Endothelial cell of umbilical vein (primary cell): ENCODE measurements around the gene FXYD3.

Source experiments
- EZH2 ChIP-seq: IDR thresholded peaks from 2 replicates; pipeline ENCODE4 v1.6.1; 2012; ENCODE audit warnings: borderline replicate concordance, low read depth, mild to moderate bottlenecking, moderate library complexity, low read length, inconsistent platforms; ENCODE audit not compliant: severe bottlenecking
- FOS ChIP-seq: IDR thresholded peaks from 2 replicates; pipeline ENCODE4 v1.6.1; 2011; ENCODE audit warnings: mild to moderate bottlenecking, low read length, moderate library complexity, borderline replicate concordance; ENCODE audit not compliant: insufficient read depth
- GATA2 ChIP-seq: IDR thresholded peaks from 2 replicates; pipeline ENCODE4 v1.7.0; 2011; ENCODE audit warnings: low read depth, mild to moderate bottlenecking, moderate library complexity, mixed read lengths, low read length; ENCODE audit not compliant: insufficient read length, insufficient read depth
- JUN ChIP-seq: IDR thresholded peaks from 2 replicates; pipeline ENCODE4 v1.6.1; 2011; ENCODE audit warnings: borderline replicate concordance, low read depth; ENCODE audit not compliant: insufficient read length, insufficient read depth
- MYC ChIP-seq: IDR thresholded peaks from one replicate; pipeline ENCODE4 v1.6.1; 2011; ENCODE audit warnings: mild to moderate bottlenecking, low read depth, low read length
- POLR2A ChIP-seq: IDR thresholded peaks from 2 replicates; pipeline ENCODE4 v1.6.1; 2012; ENCODE audit warnings: low read depth, mild to moderate bottlenecking, control low read depth, low read length
- POLR2AphosphoS5 ChIP-seq: IDR thresholded peaks from 2 replicates; pipeline ENCODE4 v1.6.1; 2012; ENCODE audit warnings: low read depth, mild to moderate bottlenecking, control low read depth, low read length, moderate library complexity; ENCODE audit not compliant: insufficient read depth
- TF ChIP-seq, protein P1 (sequence below), 2 donors: IDR thresholded peaks; 1 replicate in 1 of 2; 2 replicates in 1 of 2; pipeline ENCODE4 v1.5.1; 2011; ENCODE audit warnings: low read length in 2 of 2, mild to moderate bottlenecking in 2 of 2, moderate library complexity in 2 of 2, control low read depth in 1 of 2, inconsistent platforms in 1 of 2, low read depth in 1 of 2; ENCODE audit not compliant: insufficient read depth in 1 of 2; ENCODE audit errors: extremely low read depth in 1 of 2
- TF ChIP-seq, protein P2 (sequence below): IDR thresholded peaks from 2 replicates; pipeline ENCODE4 v1.6.1; 2011; ENCODE audit not compliant: insufficient read depth, insufficient read length

DNA sequence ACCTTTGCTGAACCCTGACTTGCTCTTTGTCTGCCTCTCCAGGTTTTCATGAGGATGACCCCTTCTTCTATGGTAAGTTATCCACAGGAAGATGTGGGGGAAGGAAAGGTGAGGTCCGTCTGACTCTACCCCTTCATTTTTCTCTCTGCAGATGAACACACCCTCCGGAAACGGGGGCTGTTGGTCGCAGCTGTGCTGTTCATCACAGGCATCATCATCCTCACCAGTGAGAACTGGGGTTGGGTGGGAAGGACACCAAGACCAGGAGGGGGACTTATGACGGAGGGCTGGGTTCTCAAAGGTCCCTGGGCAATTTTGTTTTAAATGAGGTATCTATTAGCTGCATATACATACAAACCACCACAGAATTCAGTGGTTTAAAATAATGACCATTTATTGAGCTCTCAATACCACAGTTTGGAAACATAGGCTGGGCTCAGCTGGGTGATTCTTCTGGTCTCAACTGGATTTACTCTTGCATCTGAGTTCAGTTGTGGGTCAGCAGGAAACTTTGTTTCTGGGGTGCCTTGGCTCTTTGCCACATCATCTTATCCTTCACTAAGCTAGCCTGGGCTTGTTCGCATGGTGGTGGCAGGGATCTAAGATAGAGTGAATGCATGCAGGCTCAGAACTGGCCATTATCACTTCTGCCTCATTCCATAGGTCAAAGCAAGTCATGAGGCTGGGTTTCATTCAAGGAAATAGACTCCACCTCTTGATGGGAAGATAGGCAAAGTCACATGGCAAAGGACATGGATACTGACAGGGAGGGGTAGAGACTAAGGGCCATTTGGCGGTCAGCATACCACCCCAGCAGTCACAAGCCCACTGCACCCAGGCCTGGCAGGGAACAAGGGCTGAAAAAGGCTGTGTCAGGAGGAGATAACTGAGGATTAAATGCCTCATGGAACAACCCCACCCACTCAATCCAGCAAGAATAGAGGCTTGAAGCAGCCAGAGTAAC, 50.8 kb downstream of the FXYD3 start:
- TF ChIP-seq, protein P1, sequence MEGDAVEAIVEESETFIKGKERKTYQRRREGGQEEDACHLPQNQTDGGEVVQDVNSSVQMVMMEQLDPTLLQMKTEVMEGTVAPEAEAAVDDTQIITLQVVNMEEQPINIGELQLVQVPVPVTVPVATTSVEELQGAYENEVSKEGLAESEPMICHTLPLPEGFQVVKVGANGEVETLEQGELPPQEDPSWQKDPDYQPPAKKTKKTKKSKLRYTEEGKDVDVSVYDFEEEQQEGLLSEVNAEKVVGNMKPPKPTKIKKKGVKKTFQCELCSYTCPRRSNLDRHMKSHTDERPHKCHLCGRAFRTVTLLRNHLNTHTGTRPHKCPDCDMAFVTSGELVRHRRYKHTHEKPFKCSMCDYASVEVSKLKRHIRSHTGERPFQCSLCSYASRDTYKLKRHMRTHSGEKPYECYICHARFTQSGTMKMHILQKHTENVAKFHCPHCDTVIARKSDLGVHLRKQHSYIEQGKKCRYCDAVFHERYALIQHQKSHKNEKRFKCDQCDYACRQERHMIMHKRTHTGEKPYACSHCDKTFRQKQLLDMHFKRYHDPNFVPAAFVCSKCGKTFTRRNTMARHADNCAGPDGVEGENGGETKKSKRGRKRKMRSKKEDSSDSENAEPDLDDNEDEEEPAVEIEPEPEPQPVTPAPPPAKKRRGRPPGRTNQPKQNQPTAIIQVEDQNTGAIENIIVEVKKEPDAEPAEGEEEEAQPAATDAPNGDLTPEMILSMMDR (IDR thresholded peaks at IDR 0.05; ENCODE audit: extremely low read depth in 1 of 2, insufficient read depth in 1 of 2, low read depth in 1 of 2, low read length in 2 of 2) = no peak
- TF ChIP-seq POLR2A (no peak), GATA2 (no peak), POLR2AphosphoS5 (no peak), EZH2 (no peak), FOS (no peak), MYC (no peak), JUN (no peak)
- TF ChIP-seq, protein P2, sequence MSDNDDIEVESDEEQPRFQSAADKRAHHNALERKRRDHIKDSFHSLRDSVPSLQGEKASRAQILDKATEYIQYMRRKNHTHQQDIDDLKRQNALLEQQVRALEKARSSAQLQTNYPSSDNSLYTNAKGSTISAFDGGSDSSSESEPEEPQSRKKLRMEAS = no peak
